ENCODE measurements around the gene AGFG1. TPM values are rescaled to one million over a fixed set of nuclear protein-coding genes. Genes with fewer than 3 reads are reported as not detected.
"Not testable (repeated sequence)": the region's sequence is repeated elsewhere in the genome, so short reads cannot be mapped to it uniquely, and the experiment has no call there.

AGFG1 gene
- total RNA-seq, 1 donor from 2014 or later = 239 TPM

DNA sequence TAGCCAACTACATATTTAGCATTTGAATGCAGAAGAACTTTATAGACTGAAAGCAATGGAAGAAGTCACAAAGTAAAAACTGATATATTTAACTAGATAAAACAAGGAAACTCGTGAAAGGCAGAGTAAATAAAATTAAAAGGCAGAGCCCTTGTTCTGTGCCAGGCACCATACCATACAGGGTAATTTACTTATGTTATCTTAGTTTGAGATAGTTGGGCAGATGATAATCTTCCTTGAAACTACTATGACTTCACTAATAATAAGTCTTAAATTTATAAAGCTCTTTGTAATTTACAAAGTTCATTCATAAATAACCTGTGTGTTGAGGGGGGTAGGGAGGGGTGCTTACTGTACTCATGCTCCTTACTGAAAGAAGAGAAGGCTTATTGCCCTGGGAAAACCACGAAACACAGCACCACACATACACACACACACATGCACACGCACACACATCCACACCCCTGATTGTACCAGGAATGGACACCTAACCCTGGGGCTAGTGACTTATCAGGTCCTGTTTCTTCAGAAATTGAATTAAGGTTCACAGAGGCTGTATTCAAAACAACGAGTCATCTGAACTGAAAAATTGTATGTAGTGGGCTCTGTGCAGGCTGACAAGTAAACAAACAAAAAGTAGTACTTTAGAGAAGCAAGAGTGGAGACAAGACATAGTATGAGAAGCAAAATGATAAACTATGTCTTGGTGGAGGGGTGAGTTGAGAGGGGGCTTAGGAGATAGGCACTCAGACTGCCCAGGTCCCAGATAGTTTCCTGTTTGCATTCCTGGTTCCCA lies 38.1 kb downstream of the AGFG1 start:
- H3K27ac Mint-ChIP-seq = no peak overlapping the region
- peaks cover 62% of the 10 kb centered on the region for H3K4me1 Mint-ChIP-seq (ENCODE audit: low read depth)
- H3K4me3 Mint-ChIP-seq = no peak overlapping the region
- H3K9me3 Mint-ChIP-seq = no peaks in the 10 kb centered on the region
- intact Hi-C loops (cut with micrococcal nuclease) = no loop called here
- H3K36me3 Mint-ChIP-seq (ENCODE audit: low read depth) = peaks cover 3% of the 10 kb centered on the region
- H3K27me3 Mint-ChIP-seq (ENCODE audit: insufficient read depth) = no peaks in the 10 kb centered on the region
- no peak for DNase-seq (ENCODE audit: low spot score)

DNA sequence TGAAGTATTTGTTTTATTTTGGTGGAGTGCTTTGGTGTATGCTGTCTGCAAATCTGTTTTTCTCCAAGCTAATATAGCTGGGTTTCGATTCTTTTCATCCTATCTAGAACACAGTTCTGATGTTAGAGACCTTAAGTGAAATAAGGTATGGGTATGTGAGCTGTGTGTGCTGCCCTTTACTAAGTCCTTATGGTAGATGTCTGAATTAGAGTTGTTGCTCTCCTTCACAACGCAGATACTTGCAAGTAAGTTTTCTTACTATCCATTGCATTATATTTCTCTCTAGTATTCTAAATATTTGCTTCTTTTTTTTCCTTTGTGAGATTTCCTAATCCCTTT lies 38.6 kb downstream of the AGFG1 start:
- H3K9me3 Mint-ChIP-seq = no peaks in the 10 kb centered on the region
- H3K27me3 Mint-ChIP-seq (ENCODE audit: insufficient read depth) = no peaks in the 10 kb centered on the region
- H3K36me3 Mint-ChIP-seq (ENCODE audit: low read depth) = peaks cover 5% of the 10 kb centered on the region
- intact Hi-C loops (cut with micrococcal nuclease) = no loop called here
- peaks cover 62% of the 10 kb centered on the region for H3K4me1 Mint-ChIP-seq (ENCODE audit: low read depth)
- no peak overlapping the region for H3K4me3 Mint-ChIP-seq
- DNase-seq (ENCODE audit: low spot score) = no peak
- H3K27ac Mint-ChIP-seq = no peak overlapping the region

DNA sequence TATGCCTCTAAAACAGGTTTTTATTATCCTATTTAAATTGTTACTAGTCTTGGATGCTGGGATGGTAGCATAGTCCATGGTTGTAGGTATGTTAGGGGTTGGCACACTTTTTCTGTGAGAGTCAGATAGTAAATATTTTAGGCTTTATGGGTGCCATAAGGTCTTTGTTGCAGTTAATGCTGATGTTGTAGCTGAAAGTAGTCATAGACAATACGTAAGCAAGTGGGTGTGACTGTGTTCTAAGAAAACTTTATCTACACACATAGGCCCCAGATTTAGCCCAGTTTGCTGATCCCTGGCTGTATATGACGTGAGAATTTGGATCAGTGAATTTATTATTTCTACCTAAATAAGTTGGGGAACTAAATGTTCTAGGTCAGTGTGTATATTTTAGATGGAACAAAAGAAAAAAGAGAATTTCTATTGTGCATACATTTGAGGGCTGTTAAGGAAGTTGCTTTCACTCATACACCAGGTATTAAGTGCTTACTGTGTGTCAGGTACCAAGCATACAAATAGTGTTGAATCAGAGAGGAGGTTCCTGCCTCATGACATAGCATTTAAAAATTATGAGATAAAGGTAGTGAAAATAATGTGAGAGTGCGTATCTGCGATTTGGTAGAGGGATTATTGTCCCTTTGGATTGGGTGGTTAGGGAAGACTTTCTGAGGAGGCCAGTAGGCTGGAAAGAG lies 39.4 kb downstream of the AGFG1 start:
- intact Hi-C loops (cut with micrococcal nuclease) = no loop called here
- Mint-ChIP-seq H3K36me3 (ENCODE audit: low read depth) (peaks cover 5% of the 10 kb centered on the region), H3K27me3 (ENCODE audit: insufficient read depth) (no peaks in the 10 kb centered on the region), H3K4me1 (ENCODE audit: low read depth) (peaks cover 56% of the 10 kb centered on the region), H3K27ac (peak overlapping the region; percentile 1), H3K4me3 (no peak overlapping the region), H3K9me3 (no peaks in the 10 kb centered on the region)
- no peak for DNase-seq (ENCODE audit: low spot score)

DNA sequence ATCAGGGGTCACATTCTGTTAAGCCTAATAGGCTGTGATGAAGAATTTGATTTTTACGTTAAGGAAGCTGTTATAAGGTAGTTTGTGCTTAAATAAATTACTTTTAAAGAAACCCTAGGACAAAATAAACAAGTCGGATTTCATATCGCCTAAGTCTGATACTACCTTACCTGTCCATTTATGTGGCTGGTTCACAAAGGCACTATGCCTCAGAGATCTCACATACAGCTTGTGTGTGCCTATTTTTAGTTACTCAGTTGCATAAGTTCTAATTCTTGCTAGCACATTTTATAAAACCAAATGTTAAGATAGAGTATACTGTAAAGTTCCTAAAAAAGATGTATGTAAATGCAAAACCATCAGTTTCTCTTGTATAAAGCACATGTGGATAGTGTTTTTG lies 40.0 kb downstream of the AGFG1 start:
- peaks cover 3% of the 10 kb centered on the region for H3K36me3 Mint-ChIP-seq (ENCODE audit: low read depth)
- no peak overlapping the region for H3K4me3 Mint-ChIP-seq
- no peak overlapping the region for H3K27ac Mint-ChIP-seq
- peaks cover 51% of the 10 kb centered on the region for H3K4me1 Mint-ChIP-seq (ENCODE audit: low read depth)
- no peaks in the 10 kb centered on the region for H3K9me3 Mint-ChIP-seq
- intact Hi-C loops (cut with micrococcal nuclease) = no loop called here
- no peaks in the 10 kb centered on the region for H3K27me3 Mint-ChIP-seq (ENCODE audit: insufficient read depth)
- DNase-seq (ENCODE audit: low spot score) = no peak

DNA sequence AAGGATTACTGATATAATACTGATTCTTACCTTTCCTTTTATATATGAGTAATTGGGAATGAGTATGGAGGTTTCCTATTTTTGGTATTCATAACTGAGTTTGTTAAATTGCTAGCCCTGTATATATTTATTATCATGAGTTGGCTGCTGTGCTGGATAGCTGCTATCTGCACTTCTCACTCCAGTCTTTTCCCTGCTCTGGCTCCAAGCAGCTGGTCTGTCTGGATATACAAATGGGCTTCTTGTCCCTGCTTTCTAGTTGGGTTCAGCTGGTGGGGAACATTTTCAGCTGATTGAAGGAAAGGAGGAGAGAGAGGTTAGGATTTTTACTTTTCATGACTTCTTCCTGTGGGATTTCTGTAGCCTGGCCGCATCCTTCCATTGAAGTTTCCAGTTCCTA lies 41.2 kb downstream of the AGFG1 start:
- H3K27ac Mint-ChIP-seq = no peak overlapping the region
- H3K27me3 Mint-ChIP-seq (ENCODE audit: insufficient read depth) = no peaks in the 10 kb centered on the region
- peaks cover 48% of the 10 kb centered on the region for H3K4me1 Mint-ChIP-seq (ENCODE audit: low read depth)
- H3K4me3 Mint-ChIP-seq = no peak overlapping the region
- H3K36me3 Mint-ChIP-seq (ENCODE audit: low read depth) = peaks cover 5% of the 10 kb centered on the region
- no peak for DNase-seq (ENCODE audit: low spot score)
- no peaks in the 10 kb centered on the region for H3K9me3 Mint-ChIP-seq
- intact Hi-C loops (cut with micrococcal nuclease) = no loop called here

DNA sequence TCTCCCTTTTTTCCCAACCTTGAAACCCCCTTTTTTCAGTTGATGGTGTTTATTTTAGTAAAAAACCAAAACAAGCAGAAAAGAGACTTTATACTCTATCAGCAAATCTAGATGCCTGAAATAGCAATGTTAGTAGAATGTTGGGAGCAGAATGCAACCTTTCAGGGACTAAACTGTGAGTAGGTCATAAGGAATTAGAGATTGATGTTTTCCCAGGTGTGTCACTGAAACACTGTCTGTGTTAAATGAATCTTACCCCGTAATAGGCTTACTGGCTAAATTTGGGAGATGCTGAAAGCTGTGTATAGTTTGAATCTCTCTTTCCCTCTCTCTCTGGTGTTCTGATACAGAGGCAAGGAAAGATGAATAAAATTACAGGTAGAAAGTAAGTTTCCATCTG lies 43.8 kb downstream of the AGFG1 start:
- H3K4me3 Mint-ChIP-seq = no peak overlapping the region
- intact Hi-C loops (cut with micrococcal nuclease) = loop anchor here (2.0 kb wide), 1 partner anchor 13 kb away; no protein-coding TSS in a partner anchor
- no peaks in the 10 kb centered on the region for H3K9me3 Mint-ChIP-seq
- no peak overlapping the region for H3K27ac Mint-ChIP-seq
- no peak for DNase-seq (ENCODE audit: low spot score)
- H3K27me3 Mint-ChIP-seq (ENCODE audit: insufficient read depth) = no peaks in the 10 kb centered on the region
- peaks cover 27% of the 10 kb centered on the region for H3K4me1 Mint-ChIP-seq (ENCODE audit: low read depth)
- H3K36me3 Mint-ChIP-seq (ENCODE audit: low read depth) = peaks cover 7% of the 10 kb centered on the region

DNA sequence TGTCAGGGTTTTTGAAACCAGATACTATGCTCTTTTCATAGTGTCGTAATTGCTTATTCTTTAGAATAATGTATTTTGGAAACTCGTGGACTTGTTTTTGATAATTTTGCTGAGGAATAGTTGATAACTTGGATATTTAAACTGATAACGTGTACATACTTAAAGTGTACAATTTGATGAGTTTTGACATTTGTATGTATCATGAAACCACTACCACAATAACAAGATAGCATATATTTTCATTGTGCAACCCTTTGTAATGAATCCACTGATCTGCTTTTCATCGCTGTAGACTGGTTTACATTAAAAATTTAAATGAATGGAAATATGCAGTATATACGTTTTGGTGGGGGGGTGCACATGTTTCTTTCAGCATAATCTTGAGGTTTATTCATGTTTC lies 45.8 kb downstream of the AGFG1 start:
- H3K4me1 Mint-ChIP-seq (ENCODE audit: low read depth) = peaks cover 21% of the 10 kb centered on the region
- H3K9me3 Mint-ChIP-seq = no peaks in the 10 kb centered on the region
- H3K27me3 Mint-ChIP-seq (ENCODE audit: insufficient read depth) = no peaks in the 10 kb centered on the region
- H3K4me3 Mint-ChIP-seq = no peak overlapping the region
- no peak overlapping the region for H3K27ac Mint-ChIP-seq
- H3K36me3 Mint-ChIP-seq (ENCODE audit: low read depth) = peaks cover 13% of the 10 kb centered on the region
- intact Hi-C loops (cut with micrococcal nuclease) = loop anchor here (2.0 kb wide), 1 partner anchor 15 kb away; no protein-coding TSS in a partner anchor
- no peak for DNase-seq (ENCODE audit: low spot score)

DNA sequence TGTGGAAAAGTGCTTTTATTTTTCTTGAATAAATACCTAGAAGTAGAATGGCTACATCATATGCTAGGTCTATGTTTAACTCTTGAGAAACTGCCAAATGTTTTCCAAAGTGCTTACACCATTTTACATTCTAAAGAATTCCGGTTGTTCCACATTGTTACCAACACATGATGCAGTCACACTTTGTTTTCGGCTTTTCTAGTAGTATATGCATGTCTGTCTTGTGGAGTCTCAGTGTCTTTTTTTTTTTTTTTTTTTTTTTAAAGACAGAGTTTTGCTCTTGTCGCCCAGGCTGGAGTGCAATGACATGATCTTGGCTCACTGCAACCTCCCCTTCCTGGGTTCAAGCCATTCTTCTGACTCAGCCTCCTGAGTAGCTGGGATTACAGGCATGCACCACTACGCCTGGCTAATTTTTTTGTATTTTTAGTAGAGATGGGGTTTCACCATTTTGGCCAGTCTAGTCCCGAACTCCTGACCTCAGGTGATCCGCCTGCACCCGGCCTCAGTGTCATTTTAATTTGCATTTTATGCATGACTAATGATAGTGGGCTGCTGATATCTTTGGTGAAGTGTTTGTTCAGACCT lies 46.4 kb downstream of the AGFG1 start:
- H3K4me1 Mint-ChIP-seq (ENCODE audit: low read depth) = peaks cover 17% of the 10 kb centered on the region
- H3K27me3 Mint-ChIP-seq (ENCODE audit: insufficient read depth); H3K27ac Mint-ChIP-seq; H3K9me3 Mint-ChIP-seq; DNase-seq (ENCODE audit: low spot score); intact Hi-C loops (cut with micrococcal nuclease); H3K4me3 Mint-ChIP-seq: not testable (repeated sequence)
- H3K36me3 Mint-ChIP-seq (ENCODE audit: low read depth) = peaks cover 13% of the 10 kb centered on the region

DNA sequence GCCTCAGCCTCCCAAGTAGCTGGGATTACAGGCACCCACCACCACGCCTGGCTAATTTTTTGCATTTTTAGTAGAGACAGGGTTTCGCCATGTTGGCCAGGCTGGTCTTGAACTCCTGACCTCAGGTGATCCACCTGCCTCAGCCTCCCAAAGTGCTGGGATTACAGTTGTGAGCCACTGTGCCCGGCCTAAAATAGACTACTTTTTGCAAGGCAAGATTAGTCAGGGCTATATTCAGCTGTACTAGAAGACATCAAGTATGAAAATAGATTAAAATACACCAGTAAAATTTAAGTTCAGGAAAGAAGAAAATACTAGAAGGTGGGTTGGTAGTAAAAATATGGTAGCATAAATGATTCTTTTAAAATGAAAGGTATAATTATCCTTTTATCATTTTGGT lies 49.2 kb downstream of the AGFG1 start:
- DNase-seq (ENCODE audit: low spot score); H3K27ac Mint-ChIP-seq; H3K27me3 Mint-ChIP-seq (ENCODE audit: insufficient read depth); intact Hi-C loops (cut with micrococcal nuclease); H3K4me1 Mint-ChIP-seq (ENCODE audit: low read depth); H3K9me3 Mint-ChIP-seq; H3K4me3 Mint-ChIP-seq: not testable (repeated sequence)
- peaks cover 17% of the 10 kb centered on the region for H3K36me3 Mint-ChIP-seq (ENCODE audit: low read depth)

DNA sequence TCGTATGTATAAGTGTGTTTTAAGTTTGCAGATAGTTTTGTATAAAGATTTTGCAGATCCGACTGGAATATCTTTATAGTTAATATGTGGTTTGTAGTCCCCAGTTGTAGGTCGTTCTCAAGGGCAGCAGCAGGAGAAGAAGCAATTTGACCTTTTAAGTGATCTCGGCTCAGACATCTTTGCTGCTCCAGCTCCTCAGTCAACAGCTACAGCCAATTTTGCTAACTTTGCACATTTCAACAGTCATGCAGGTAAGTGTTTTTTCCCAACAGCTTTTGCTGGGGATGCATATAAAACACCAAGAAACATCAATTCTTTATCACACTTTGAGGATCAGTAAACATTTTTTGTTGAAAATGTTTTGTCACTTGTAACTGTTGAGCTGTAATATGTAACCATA lies 52.7 kb downstream of the AGFG1 start:
- Mint-ChIP-seq H3K36me3 (ENCODE audit: low read depth) (peaks cover 22% of the 10 kb centered on the region), H3K27me3 (ENCODE audit: insufficient read depth) (no peaks in the 10 kb centered on the region), H3K4me1 (ENCODE audit: low read depth) (peaks cover 18% of the 10 kb centered on the region), H3K9me3 (no peaks in the 10 kb centered on the region), H3K4me3 (no peak overlapping the region), H3K27ac (no peak overlapping the region)
- no peak for DNase-seq (ENCODE audit: low spot score)
- intact Hi-C loops (cut with micrococcal nuclease) = loop anchor here (2.0 kb wide), 1 partner anchor 14 kb away; no protein-coding TSS in a partner anchor

DNA sequence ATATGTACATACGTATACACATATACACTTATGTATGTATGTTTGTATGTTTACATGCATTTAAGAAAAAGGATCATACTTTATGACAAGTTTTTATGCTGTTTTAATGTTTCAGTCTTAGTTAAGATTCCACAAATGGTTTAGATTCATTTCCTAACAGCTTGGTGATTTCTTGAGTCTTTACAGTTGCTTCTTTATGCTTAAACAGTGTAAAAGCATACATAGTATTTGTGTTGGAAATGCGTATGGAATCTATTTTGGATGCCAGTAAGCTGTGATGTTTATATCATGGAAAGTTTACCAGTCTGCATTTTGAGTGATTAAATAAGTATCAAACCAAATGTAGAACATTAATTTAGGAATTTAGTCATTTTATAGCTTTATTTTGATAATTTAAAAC lies 55.4 kb downstream of the AGFG1 start:
- Mint-ChIP-seq H3K4me1 (ENCODE audit: low read depth) (peaks cover 12% of the 10 kb centered on the region), H3K9me3 (no peaks in the 10 kb centered on the region), H3K27me3 (ENCODE audit: insufficient read depth) (no peaks in the 10 kb centered on the region), H3K36me3 (ENCODE audit: low read depth) (peaks cover 21% of the 10 kb centered on the region), H3K4me3 (no peak overlapping the region), H3K27ac (no peak overlapping the region)
- no peak for DNase-seq (ENCODE audit: low spot score)
- intact Hi-C loops (cut with micrococcal nuclease) = no loop called here

DNA sequence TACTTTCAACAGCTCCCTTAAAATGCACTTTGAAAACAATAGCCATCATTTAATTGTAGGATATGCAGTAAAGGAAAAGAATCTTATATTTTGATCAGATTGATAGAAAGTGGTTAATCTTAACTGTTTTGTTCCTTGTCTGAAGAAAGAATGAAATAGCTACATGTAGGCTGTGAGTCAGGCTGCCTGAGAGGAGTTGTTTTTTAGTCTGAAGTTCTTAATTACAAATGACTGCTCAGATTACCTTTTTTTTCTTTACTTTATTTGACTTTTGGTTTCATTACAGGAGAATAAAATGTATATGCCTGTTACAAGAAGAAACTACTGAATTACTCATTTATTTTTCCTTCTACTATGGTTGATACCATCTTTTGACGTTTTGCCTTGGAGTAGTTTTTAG lies 56.8 kb downstream of the AGFG1 start:
- intact Hi-C loops (cut with micrococcal nuclease) = no loop called here
- H3K27me3 Mint-ChIP-seq (ENCODE audit: insufficient read depth) = no peaks in the 10 kb centered on the region
- DNase-seq (ENCODE audit: low spot score) = no peak
- peak overlapping the region; percentile 26 for H3K27ac Mint-ChIP-seq
- no peaks in the 10 kb centered on the region for H3K9me3 Mint-ChIP-seq
- H3K4me3 Mint-ChIP-seq = no peak overlapping the region
- peaks cover 12% of the 10 kb centered on the region for H3K4me1 Mint-ChIP-seq (ENCODE audit: low read depth)
- peaks cover 29% of the 10 kb centered on the region for H3K36me3 Mint-ChIP-seq (ENCODE audit: low read depth)

DNA sequence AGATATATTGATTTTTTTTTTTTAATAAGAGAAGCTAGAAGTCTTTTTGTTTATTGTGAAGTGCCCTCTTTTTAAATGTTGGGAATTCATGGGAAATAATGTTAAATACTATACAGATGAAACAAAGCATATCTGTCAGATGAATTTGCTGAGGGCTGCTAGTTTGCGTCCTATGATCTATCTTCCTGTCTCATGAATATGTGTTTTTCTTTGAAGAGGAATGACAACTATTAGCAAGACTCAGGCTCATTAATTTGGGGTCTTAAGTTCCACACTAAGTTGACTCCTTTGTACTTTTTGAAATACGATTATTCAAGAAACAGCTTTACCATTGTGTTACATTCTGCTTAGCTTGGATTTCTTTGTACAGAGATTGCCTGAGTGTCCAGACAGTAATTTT lies 57.9 kb downstream of the AGFG1 start:
- H3K9me3 Mint-ChIP-seq = no peaks in the 10 kb centered on the region
- H3K36me3 Mint-ChIP-seq (ENCODE audit: low read depth) = peaks cover 30% of the 10 kb centered on the region
- H3K4me1 Mint-ChIP-seq (ENCODE audit: low read depth) = peaks cover 12% of the 10 kb centered on the region
- no peak overlapping the region for H3K27ac Mint-ChIP-seq
- no peak overlapping the region for H3K4me3 Mint-ChIP-seq
- intact Hi-C loops (cut with micrococcal nuclease) = loop anchor here (5.0 kb wide), 3 partner anchors 48 to 203 kb away; partner anchors contain the start of gene MFF
- H3K27me3 Mint-ChIP-seq (ENCODE audit: insufficient read depth) = no peaks in the 10 kb centered on the region
- DNase-seq (ENCODE audit: low spot score) = no peak
